B cell (primary cell): ENCODE results near the gene ADAR.

ENCODE experiments used
- EZH2 ChIP-seq: IDR thresholded peaks from 2 replicates; pipeline ENCODE4 v1.6.1; 2012; ENCODE audit warnings: borderline replicate concordance, low read depth, mild to moderate bottlenecking, moderate library complexity, low read length; ENCODE audit not compliant: insufficient read depth, poor library complexity, severe bottlenecking
- TF ChIP-seq, protein P1 (sequence below): fragments of 200-600 bp; IDR thresholded peaks from one replicate; pipeline ENCODE4 v1.8.0; 2022; ENCODE audit warnings: antibody characterized with exemption, mild to moderate bottlenecking

- TF ChIP-seq, protein P1, sequence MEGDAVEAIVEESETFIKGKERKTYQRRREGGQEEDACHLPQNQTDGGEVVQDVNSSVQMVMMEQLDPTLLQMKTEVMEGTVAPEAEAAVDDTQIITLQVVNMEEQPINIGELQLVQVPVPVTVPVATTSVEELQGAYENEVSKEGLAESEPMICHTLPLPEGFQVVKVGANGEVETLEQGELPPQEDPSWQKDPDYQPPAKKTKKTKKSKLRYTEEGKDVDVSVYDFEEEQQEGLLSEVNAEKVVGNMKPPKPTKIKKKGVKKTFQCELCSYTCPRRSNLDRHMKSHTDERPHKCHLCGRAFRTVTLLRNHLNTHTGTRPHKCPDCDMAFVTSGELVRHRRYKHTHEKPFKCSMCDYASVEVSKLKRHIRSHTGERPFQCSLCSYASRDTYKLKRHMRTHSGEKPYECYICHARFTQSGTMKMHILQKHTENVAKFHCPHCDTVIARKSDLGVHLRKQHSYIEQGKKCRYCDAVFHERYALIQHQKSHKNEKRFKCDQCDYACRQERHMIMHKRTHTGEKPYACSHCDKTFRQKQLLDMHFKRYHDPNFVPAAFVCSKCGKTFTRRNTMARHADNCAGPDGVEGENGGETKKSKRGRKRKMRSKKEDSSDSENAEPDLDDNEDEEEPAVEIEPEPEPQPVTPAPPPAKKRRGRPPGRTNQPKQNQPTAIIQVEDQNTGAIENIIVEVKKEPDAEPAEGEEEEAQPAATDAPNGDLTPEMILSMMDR: no peak
- no peak for TF ChIP-seq EZH2
Observed at GRCh38 chr1:154572468-154573167, 35.4 kb downstream of the ADAR start.
